GM12892 (cell line): ENCODE results near the gene ADAMTS5.

Source experiments
- POLR2A ChIP-seq: IDR thresholded peaks from 2 replicates; pipeline ENCODE4 v1.6.1; 2011; ENCODE audit warnings: low read depth, low read length, control low read depth
- TAF1 ChIP-seq: IDR thresholded peaks from 2 replicates; pipeline ENCODE4 v1.6.1; 2011; ENCODE audit warnings: low read depth, mild to moderate bottlenecking, control low read depth, low read length, borderline replicate concordance

DNA sequence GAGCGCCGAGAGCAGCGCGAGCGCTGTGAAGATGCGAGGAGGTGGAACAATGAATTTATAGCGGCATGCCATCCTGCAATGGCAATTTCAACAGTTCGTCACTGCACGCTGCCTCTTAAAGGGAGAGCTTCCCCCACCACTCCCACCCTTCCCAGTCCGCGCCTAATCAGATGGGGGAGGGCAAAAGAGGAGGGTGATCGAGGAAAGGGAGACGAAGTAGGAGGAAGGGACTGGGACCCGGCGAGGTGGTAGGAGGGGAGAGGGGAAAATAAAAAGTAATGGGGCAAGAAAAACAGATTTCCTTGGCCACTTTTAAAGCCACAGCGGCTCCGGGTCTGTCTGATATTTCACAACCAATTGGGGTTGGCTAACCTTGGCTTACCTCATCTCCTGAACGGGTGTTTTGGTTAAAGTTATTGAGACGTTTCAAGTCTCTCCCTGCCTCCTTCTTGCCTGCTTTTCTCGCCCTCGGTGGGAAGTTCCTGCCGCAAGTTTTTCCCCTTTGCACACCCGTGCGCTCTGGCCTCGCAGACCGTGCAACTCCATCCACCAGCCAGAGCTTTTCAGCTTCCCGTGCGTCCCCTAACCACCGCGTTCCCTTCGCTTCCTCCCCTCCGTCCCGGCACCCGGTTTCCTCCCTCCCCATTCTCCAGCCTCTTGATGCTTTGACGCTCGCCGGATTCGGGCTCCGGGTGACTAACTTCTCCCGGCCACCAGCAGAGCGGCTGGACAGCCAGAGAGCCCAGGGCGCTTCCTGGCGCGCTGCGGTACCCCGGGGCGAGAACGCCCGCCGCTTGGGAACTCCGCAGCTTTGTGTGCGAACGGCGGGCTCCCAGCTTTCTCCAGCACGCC is at the start of gene ADAMTS5:
- TF ChIP-seq TAF1: no peak
- no peak for TF ChIP-seq POLR2A
